Activated CD4-positive, alpha-beta T cell treated with anti-CD3 and anti-CD28 coated beads, Interleukin-2, amount 50 U/mL, for 48 hours (primary cell): ENCODE measurements around the gene PLBD2.

ENCODE experiments used
- DNase-seq, 2 experiments: peaks; one replicate each; pipeline ENCODE4 v3.0.0-alpha.2; 2020

PLBD2 gene

GRCh38 chr12:113358381-113359132 is at the start of gene PLBD2:
TSS of gene PLBD2 (plus strand) at chr12:113358587. CDS start at chr12:113358601, 14 bp downstream.
- DNase-seq = peak; percentile 94 to 95

DNA sequence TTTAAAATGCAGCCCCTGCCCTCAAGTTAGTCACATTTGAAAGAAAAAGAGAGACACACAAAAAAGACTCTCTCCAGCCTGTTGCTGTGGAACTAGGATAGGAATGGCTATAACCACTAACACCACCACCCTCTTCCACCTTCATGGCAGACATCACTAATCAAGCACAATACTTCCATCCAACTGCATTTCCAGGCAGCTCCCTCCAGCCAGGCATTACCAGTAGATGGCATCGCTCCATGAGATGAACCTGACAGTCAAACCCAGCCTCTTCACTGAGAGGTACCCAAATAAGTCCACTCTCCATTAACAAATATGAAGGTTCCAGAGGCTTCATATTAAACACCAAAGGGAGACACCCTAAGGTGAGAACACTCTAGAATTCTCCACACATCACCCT is 47.9 kb upstream of the PLBD2 start:
- no peak for DNase-seq

GRCh38 chr12:113314121-113314529 is 44.3 kb upstream of the PLBD2 start:
- DNase-seq = no peak

DNA sequence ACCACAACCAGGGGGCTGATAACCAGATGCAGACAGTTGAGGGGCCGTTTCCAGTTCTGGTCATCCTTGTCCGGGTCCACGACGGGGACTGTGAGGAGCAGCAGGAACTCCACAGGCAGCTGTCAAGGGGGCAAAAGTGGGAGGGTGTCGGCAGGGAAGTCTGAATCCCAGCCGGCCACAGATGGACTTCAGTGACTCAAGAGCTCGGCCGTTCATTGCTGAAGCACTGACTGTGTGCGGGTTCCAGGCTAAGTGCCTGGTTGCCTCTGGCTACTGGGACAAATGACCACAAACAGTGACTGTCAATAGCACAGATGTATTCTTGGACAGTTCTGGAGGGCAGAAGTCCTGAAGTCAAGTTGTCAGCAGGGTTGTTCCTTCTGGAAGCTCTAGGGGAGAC is 43.0 kb upstream of the PLBD2 start:
- no peak for DNase-seq

DNA sequence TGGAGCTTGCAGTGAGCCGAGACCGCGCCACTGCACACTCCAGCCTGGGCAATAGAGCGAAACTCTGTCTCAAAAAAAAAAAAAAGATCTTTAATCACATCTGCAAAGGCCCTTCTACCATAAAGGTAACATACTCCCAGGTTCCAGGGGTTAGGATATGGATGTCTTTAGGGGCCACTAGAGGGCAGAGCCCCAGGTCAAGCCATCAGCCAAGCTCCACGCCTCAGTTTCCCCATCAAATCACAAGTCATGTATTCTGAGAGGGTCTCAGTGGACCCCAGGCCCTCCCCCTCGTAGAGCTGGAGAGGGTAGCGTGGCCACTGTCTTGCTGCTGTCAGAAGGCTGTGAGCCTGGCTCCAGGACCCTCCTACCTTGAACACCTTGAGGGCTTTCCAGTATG is 42.2 kb upstream of the PLBD2 start:
- DNase-seq = no peak

DNA sequence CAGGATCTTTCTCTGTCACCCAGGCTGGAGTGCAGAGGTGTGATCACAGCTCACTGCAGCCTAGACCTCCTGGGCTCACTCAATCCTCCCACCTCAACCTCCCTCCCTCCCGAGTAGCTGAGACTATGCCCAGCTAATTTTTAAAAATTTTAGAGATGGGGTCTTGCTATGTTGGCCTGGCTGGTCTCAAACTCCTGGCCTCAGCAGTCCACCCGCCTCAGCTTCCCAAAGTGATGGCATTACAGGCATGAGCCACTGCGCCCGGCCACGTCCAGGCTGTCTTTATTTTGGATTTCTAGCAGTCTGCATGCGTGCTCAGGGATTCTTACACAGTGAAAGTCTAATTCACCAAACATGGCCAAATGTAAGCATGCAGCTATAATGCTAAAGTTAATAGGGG is 41.3 kb upstream of the PLBD2 start:
- no peak for DNase-seq

- DNase-seq = no peak
Measured at GRCh38 chr12:113318046-113318656, 40.2 kb upstream of the PLBD2 start.

GRCh38 chr12:113318900-113319628 is 39.3 kb upstream of the PLBD2 start:
- DNase-seq = no peak

DNA sequence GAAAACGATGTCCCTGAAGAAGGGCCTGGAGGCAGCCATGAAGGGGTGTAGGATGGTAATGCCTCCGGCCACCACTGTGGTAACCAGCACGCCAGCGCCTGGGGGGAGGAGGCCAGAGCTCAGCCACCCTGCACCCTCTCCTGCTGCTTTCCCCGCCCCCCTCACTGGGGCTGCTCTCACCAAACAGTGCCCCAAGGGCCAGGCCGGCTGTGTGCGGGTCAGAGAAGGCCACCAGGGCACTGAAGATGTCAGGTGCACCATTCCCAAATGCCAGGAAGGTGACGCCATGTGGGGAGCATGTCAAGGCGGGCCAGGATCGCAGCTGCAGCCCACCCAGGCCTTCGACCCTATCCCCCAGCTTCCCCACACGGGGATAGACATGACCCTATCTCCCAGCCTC is 38.0 kb upstream of the PLBD2 start:
- no peak for DNase-seq

DNA sequence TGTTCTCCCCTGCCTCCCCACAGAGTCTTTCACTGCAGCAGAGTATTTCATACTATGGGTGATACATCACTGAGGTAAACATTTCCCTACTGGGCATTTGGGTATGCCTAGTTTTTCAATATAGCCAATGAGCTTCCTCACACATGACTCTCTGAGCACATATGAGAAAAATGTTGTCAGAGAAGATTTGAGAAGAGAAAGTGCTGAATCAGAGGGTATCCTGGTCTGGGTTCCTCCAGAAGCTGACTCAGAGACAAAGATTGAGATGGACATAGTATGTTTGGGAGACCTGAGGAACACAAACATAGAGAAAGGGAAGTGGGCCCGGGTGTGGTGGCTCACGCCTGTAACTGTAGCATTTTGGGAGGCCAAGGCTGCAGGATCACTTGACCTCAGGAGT is 36.0 kb upstream of the PLBD2 start:
- no peak for DNase-seq

DNA sequence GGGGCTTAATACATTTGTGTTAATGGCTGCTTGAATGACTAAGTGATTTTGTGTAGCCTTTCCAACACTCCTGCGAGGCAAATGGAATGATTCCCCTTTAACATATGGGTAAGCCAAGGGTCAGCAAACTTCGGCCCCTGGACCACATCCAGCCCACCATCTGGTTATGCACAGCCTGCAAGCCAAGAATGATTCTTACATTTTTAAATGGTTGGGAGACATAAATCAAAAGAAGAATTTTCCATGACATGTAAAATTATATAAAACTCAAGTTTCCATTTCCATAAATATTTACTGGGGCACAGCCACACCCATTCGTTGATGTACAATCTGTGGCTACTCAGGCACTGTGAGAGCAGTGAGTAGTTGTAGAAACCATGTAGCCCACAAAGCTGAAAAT is 32.5 kb upstream of the PLBD2 start:
- no peak for DNase-seq

GRCh38 chr12:113326775-113327395 is 31.5 kb upstream of the PLBD2 start:
- DNase-seq = no peak

GRCh38 chr12:113328368-113328889 is 30.0 kb upstream of the PLBD2 start:
- no peak for DNase-seq

GRCh38 chr12:113329022-113329790 is 29.2 kb upstream of the PLBD2 start:
- DNase-seq = no peak

GRCh38 chr12:113329791-113330417 is 28.5 kb upstream of the PLBD2 start:
- DNase-seq = no peak

- no peak for DNase-seq
Measured at GRCh38 chr12:113330505-113330904, 27.9 kb upstream of the PLBD2 start.

- no peak for DNase-seq
Measured at GRCh38 chr12:113332688-113333417, 25.5 kb upstream of the PLBD2 start.

GRCh38 chr12:113333418-113333750 is 25.0 kb upstream of the PLBD2 start:
- no peak for DNase-seq

- peak in 1 of 2 experiments; percentile 16 for DNase-seq
Measured at GRCh38 chr12:113333877-113334785, 24.3 kb upstream of the PLBD2 start.
